RPMI8226 (cell line): ENCODE data around the gene MAB21L3.

ENCODE experiments used
- DNase-seq: peaks from one replicate; pipeline ENCODE4 v3.0.0-alpha.2; 2015

Gene MAB21L3

GRCh38 chr1:116112388-116113140, 1.4 kb downstream of the MAB21L3 start:
- no peak for DNase-seq

- no peak for DNase-seq
These were observed 2.4 kb downstream of the MAB21L3 start for GRCh38 chr1:116113615-116114014.

GRCh38 chr1:116115476-116116439, 4.6 kb downstream of the MAB21L3 start:
- no peak for DNase-seq

- no peak for DNase-seq
These were observed 7.3 kb downstream of the MAB21L3 start for GRCh38 chr1:116118471-116118870.

- no peak for DNase-seq
These were observed 8.7 kb downstream of the MAB21L3 start for GRCh38 chr1:116119876-116120275.

- DNase-seq: no peak
These were observed 12.0 kb downstream of the MAB21L3 start for GRCh38 chr1:116122955-116123757.

GRCh38 chr1:116123837-116124533, 12.8 kb downstream of the MAB21L3 start:
- no peak for DNase-seq

- no peak for DNase-seq
These were observed 14.6 kb downstream of the MAB21L3 start for GRCh38 chr1:116125758-116126157.

GRCh38 chr1:116126281-116126680, 15.1 kb downstream of the MAB21L3 start:
- DNase-seq: no peak

- no peak for DNase-seq
These were observed 16.1 kb downstream of the MAB21L3 start for GRCh38 chr1:116127123-116127847.

- no peak for DNase-seq
These were observed 16.8 kb downstream of the MAB21L3 start for GRCh38 chr1:116127848-116128540.

GRCh38 chr1:116128664-116129063, 17.5 kb downstream of the MAB21L3 start:
- no peak for DNase-seq

- DNase-seq: no peak
These were observed 18.3 kb downstream of the MAB21L3 start for GRCh38 chr1:116129537-116129936.

- DNase-seq: no peak
These were observed 19.2 kb downstream of the MAB21L3 start for GRCh38 chr1:116130356-116130755.

- DNase-seq: no peak
These were observed 20.0 kb downstream of the MAB21L3 start for GRCh38 chr1:116131170-116131569.

- DNase-seq: no peak
These were observed 20.8 kb downstream of the MAB21L3 start for GRCh38 chr1:116131866-116132605.

- DNase-seq: no peak
These were observed 22.7 kb downstream of the MAB21L3 start for GRCh38 chr1:116133696-116134475.

GRCh38 chr1:116134476-116134773, 23.2 kb downstream of the MAB21L3 start:
- no peak for DNase-seq

GRCh38 chr1:116138277-116138792, 27.1 kb downstream of the MAB21L3 start:
- no peak for DNase-seq
